Esophagus muscularis mucosa (tissue), 4 donors: ENCODE results near the gene NPTXR. TPM values are rescaled to one million over a fixed set of nuclear protein-coding genes. Genes with fewer than 3 reads are reported as not detected.

ENCODE experiments used
- DNase-seq: peaks from one replicate; pipeline ENCODE4 v3.0.0-alpha.2; 2017; ENCODE audit errors: extremely low spot score
- H3K27ac ChIP-seq, 4 donors: fragments of 200-600 bp; sonication (generic); replicated peaks in 1 of 4; 1 replicate in 3 of 4; 2 replicates in 1 of 4; pipeline ENCODE4 v1.5.1; 2016 to 2019; ENCODE audit warnings: mild to moderate bottlenecking in 1 of 4
- H3K27me3 ChIP-seq, 4 donors: fragments of 200-600 bp; sonication (generic); one replicate each; pipeline versions ENCODE4 v1.5.1 to v1.6.0; 2016 to 2019
- H3K36me3 ChIP-seq, 4 donors: fragments of 200-600 bp; sonication (generic); one replicate each; pipeline ENCODE4 v1.5.1; 2016 to 2019
- H3K4me1 ChIP-seq, 4 donors: fragments of 200-600 bp; sonication (generic); one replicate each; pipeline ENCODE4 v1.5.1; 2016 to 2019
- H3K4me3 ChIP-seq, 4 donors: fragments of 200-600 bp; sonication (generic); 1 replicate in 2 of 4; 2 replicates in 2 of 4; pipeline ENCODE4 v1.5.1; 2016 to 2019; ENCODE audit warnings: mild to moderate bottlenecking in 4 of 4, moderate library complexity in 1 of 4
- H3K9me3 ChIP-seq, 4 donors: fragments of 200-600 bp; sonication (generic); 1 replicate in 3 of 4; 2 replicates in 1 of 4; pipeline ENCODE4 v1.5.1; 2016 to 2019
- CTCF ChIP-seq, 3 experiments: fragments of 200-600 bp in 2 of 3; fragments of 450-650 bp in 1 of 3; sonication (generic) in 2 of 3; IDR thresholded peaks; one replicate each; pipeline ENCODE4 v1.5.1; 2017 to 2019; ENCODE audit warnings: antibody characterized with exemption in 3 of 3, mild to moderate bottlenecking in 2 of 3, moderate library complexity in 1 of 3
- EP300 ChIP-seq: sonication (generic); formaldehyde crosslinking; IDR thresholded peaks from one replicate; pipeline ENCODE4 v1.6.1; 2017; ENCODE audit warnings: antibody characterized with exemption
- POLR2A ChIP-seq: fragments of 450-650 bp; IDR thresholded peaks from one replicate; pipeline ENCODE4 v1.6.1; 2017; ENCODE audit warnings: antibody characterized with exemption, moderate library complexity, mild to moderate bottlenecking, low read depth
- POLR2AphosphoS5 ChIP-seq, 2 donors: sonication (generic); formaldehyde crosslinking; IDR thresholded peaks; one replicate each; pipeline ENCODE4 v1.6.1; 2017; ENCODE audit warnings: antibody characterized with exemption in 2 of 2
- WGBS: methylation state at CpG from one replicate; pipeline ENCODE4 v1.1.5; 2018; 5-methylcytosine and 5-hydroxymethylcytosine counted together
- intact Hi-C: fragments of 100-400 bp; cut with DNase I; formaldehyde crosslinking; loops from one replicate; pipeline ENCODE4 v1.15.1; 2023
- total RNA-seq, 4 donors: library from RNA; depleted of rRNA; stranded (reverse); fragments of >200 nt; gene quantifications; one replicate each; pipeline versions ENCODE4 v1.1.0 to v1.2.1, GENCODE V29; 2016

The NPTXR gene
- total RNA-seq, 4 donors from 2014 or later = 8.2 to 15.0 (median 8.8) TPM

GRCh38 chr22:38872172-38872830, 28.5 kb upstream of the NPTXR start, which contains the start of gene CBX6:
CBX6 (minus strand) TSS chr22:38872216; CDS start chr22:38872190, 26 bp downstream.
- Histone ChIP-seq H3K36me3 (peaks cover 6 to 26% (median 20%) of the 10 kb centered on the region in 4 donors), H3K27ac (peak within 1 kb of the TSS; percentile 94 to 99 (median 97)), H3K4me1 (peaks cover 42 to 55% (median 53%) of the 10 kb centered on the region in 4 donors), H3K4me3 (peak within 1 kb of the TSS; percentile 78 to 99 (median 91)), H3K9me3 (no peaks in the 10 kb centered on the region), H3K27me3 (no peaks in the 10 kb centered on the region)
- DNase-seq = peak; percentile 97
- TF ChIP-seq CTCF (IDR thresholded peaks at IDR 0.05) = no peak
- no peak for TF ChIP-seq POLR2A
- TF ChIP-seq POLR2AphosphoS5 (IDR thresholded peaks at IDR 0.05) = peak; percentile 83
- intact Hi-C loops = no loop called here
- 0% methylated on average over 13 of the region's 73 CpGs for WGBS

- Histone ChIP-seq H3K4me1 (peaks cover 45 to 62% (median 60%) of the 10 kb centered on the region in 4 donors), H3K36me3 (peaks cover 9 to 34% (median 26%) of the 10 kb centered on the region in 4 donors), H3K9me3 (no peaks in the 10 kb centered on the region), H3K27me3 (no peaks in the 10 kb centered on the region), H3K27ac (peak overlapping the region; percentile 94 to 99 (median 97)), H3K4me3 (peak overlapping the region; percentile 78 to 99 (median 91))
- WGBS = 2% methylated on average over 20 of the region's 77 CpGs
- TF ChIP-seq POLR2A (no peak), EP300 (no peak), CTCF (IDR thresholded peaks at IDR 0.05) (no peak), POLR2AphosphoS5 (IDR thresholded peaks at IDR 0.05) (no peak)
- intact Hi-C loops = no loop called here
- DNase-seq = no peak
Measured at GRCh38 chr22:38871360-38872171, 27.7 kb upstream of the NPTXR start.

GRCh38 chr22:38870791-38871359, 27.0 kb upstream of the NPTXR start:
- peak overlapping the region; percentile 78 to 99 (median 91) for H3K4me3 ChIP-seq
- peaks cover 52 to 69% (median 67%) of the 10 kb centered on the region in 4 donors for H3K4me1 ChIP-seq
- peaks cover 16 to 41% (median 33%) of the 10 kb centered on the region in 4 donors for H3K36me3 ChIP-seq
- H3K27ac ChIP-seq = peak overlapping the region; percentile 94 to 99 (median 97)
- 17% methylated on average over 2 of the region's 2 CpGs for WGBS
- no peak for DNase-seq
- intact Hi-C loops = no loop called here
- no peaks in the 10 kb centered on the region for H3K9me3 ChIP-seq
- no peaks in the 10 kb centered on the region for H3K27me3 ChIP-seq
- no peak for TF ChIP-seq CTCF (IDR thresholded peaks at IDR 0.05)
- TF ChIP-seq EP300 = no peak
- TF ChIP-seq POLR2A = no peak
- no peak for TF ChIP-seq POLR2AphosphoS5 (IDR thresholded peaks at IDR 0.05)

- intact Hi-C loops = no loop called here
- Histone ChIP-seq H3K27ac (peak overlapping the region; percentile 94 to 99 (median 97)), H3K4me3 (peak overlapping the region; percentile 78 to 99 (median 91)), H3K27me3 (no peaks in the 10 kb centered on the region), H3K9me3 (no peaks in the 10 kb centered on the region), H3K36me3 (peaks cover 17 to 46% (median 38%) of the 10 kb centered on the region in 4 donors), H3K4me1 (peaks cover 58 to 75% (median 73%) of the 10 kb centered on the region in 4 donors)
- no peak for DNase-seq
- 2% methylated on average over 11 of the region's 12 CpGs for WGBS
- TF ChIP-seq CTCF (IDR thresholded peaks at IDR 0.05) = peak; percentile 92 to 95 (median 94)
- peak; percentile 44 to 73 for TF ChIP-seq POLR2AphosphoS5 (IDR thresholded peaks at IDR 0.05)
- no peak for TF ChIP-seq EP300
- no peak for TF ChIP-seq POLR2A
Measured at GRCh38 chr22:38870312-38870741, 26.5 kb upstream of the NPTXR start.
